PC-9 (cell line): ENCODE results near the gene C8G. TPM values are rescaled to one million over a fixed set of nuclear protein-coding genes. Genes with fewer than 3 reads are reported as not detected.

Source experiments
- BruUV-seq: library from RNA; stranded (reverse); fragments of 400-500 nt; replicated peaks from 2 replicates; lab custom pipeline; 2021; lab: Mats Ljungman, UMichigan
- CTCF ChIA-PET: fragments of 300-600 bp; sonication (Branson Sonifier 250); formaldehyde crosslinking; loops from one replicate; lab custom pipeline; 2022; ENCODE audit warnings: antibody characterized with exemption; lab: Charles Lee
- POLR2A ChIA-PET: fragments of 300-600 bp; sonication (Branson Sonifier 250); formaldehyde crosslinking; loops from one replicate; lab custom pipeline; 2022; ENCODE audit warnings: antibody characterized with exemption; ENCODE audit not compliant: unreplicated experiment; lab: Charles Lee
- DNase-seq, 2 experiments: peaks; one replicate each; pipeline versions ENCODE4 v3.0.0 to v3.0.0-alpha.2; 2015 to 2022; ENCODE audit warnings: mixed read lengths in 1 of 2
- H2AFZ ChIP-seq: fragments of 200-600 bp; sonication (generic); 2 replicates; pipeline ENCODE4 v1.8.1; 2017; ENCODE audit warnings: antibody characterized with exemption
- H3F3A ChIP-seq: fragments of 200-600 bp; sonication (generic); 2 replicates; pipeline ENCODE4 v1.8.1; 2017; ENCODE audit warnings: antibody characterized with exemption, mild to moderate bottlenecking, low read depth; ENCODE audit not compliant: insufficient read depth
- H3K27ac ChIP-seq: fragments of 200-600 bp; sonication (generic); 2 replicates; pipeline ENCODE4 v1.6.1; 2016; ENCODE audit warnings: mixed run types
- H3K27me3 ChIP-seq: fragments of 200-600 bp; sonication (generic); 2 replicates; pipeline ENCODE4 v1.6.1; 2016; ENCODE audit warnings: low read depth, mixed run types; ENCODE audit not compliant: insufficient read depth
- H3K36me3 ChIP-seq: fragments of 200-600 bp; sonication (generic); 2 replicates; pipeline ENCODE4 v1.6.1; 2016; ENCODE audit warnings: low read depth, mixed run types
- H3K4me1 ChIP-seq: fragments of 200-600 bp; sonication (generic); replicated peaks from 2 replicates; pipeline ENCODE4 v1.6.1; 2016; ENCODE audit warnings: mixed run types; ENCODE audit not compliant: insufficient read depth
- H3K4me2 ChIP-seq: fragments of 200-600 bp; sonication (generic); 2 replicates; pipeline ENCODE4 v1.6.1; 2017; ENCODE audit warnings: mixed run types
- H3K4me3 ChIP-seq: fragments of 200-600 bp; sonication (generic); 2 replicates; pipeline ENCODE4 v1.6.1; 2016; ENCODE audit warnings: mixed run types
- H3K79me2 ChIP-seq: fragments of 200-600 bp; sonication (generic); 2 replicates; pipeline ENCODE4 v1.6.1; 2017; ENCODE audit warnings: low read depth, mixed run types
- H3K9me2 ChIP-seq: fragments of 200-600 bp; sonication (generic); 2 replicates; pipeline ENCODE4 v1.8.1; 2017; ENCODE audit warnings: mild to moderate bottlenecking; ENCODE audit not compliant: insufficient read depth
- H3K9me3 ChIP-seq: fragments of 200-600 bp; sonication (generic); 2 replicates; pipeline ENCODE4 v1.8.1; 2016; ENCODE audit warnings: low read depth; ENCODE audit not compliant: insufficient read depth
- H4K20me1 ChIP-seq: fragments of 200-600 bp; sonication (generic); 2 replicates; pipeline ENCODE4 v1.8.1; 2017; ENCODE audit not compliant: insufficient read depth
- CTCF ChIP-seq: fragments of 200-600 bp; sonication (generic); conservative IDR thresholded peaks from 2 replicates; pipeline ENCODE4 v1.6.1; 2017; ENCODE audit warnings: mixed run types, antibody characterized with exemption, mild to moderate bottlenecking, moderate library complexity
- EZH2 ChIP-seq: fragments of 200-600 bp; sonication (generic); IDR thresholded peaks from 2 replicates; pipeline ENCODE4 v1.8.0; 2017; ENCODE audit warnings: antibody characterized with exemption, low read depth
- intact Hi-C: fragments of 100-400 bp; cut with micrococcal nuclease; formaldehyde crosslinking; loops from one replicate; pipeline ENCODE4 v1.10.0; 2022; ENCODE audit not compliant: unreplicated experiment
- total RNA-seq: library from RNA; stranded (reverse); gene quantifications from 2 replicates; pipeline ENCODE4 v1.2.3, GENCODE V29; 2021

The C8G gene
- total RNA-seq, 1 experiment from 2014 or later = 2.3 TPM

- POLR2A ChIA-PET = interaction anchor here (0.7 to 1.0 kb wide), 2 partner anchors 12 to 40 kb away, joined by 3 read pairs; no protein-coding TSS in a partner anchor
- H3K36me3 ChIP-seq = no peaks in the 10 kb centered on the region
- TF ChIP-seq CTCF (no peak), EZH2 (no peak)
- no peaks in the 10 kb centered on the region for H3K79me2 ChIP-seq
- peaks cover 17% of the 10 kb centered on the region for H3K4me1 ChIP-seq
- peaks cover 14% of the 10 kb centered on the region; the same call in 1 of the 2 replicates for H3F3A ChIP-seq
- no peak overlapping the region for H3K27ac ChIP-seq
- CTCF ChIA-PET = interaction anchor here (0.5 kb wide), 1 partner anchor 112 kb away, joined by 3 read pairs; no protein-coding TSS in a partner anchor
- H3K4me3 ChIP-seq = no peak overlapping the region
- H3K9me2 ChIP-seq = no peaks in the 10 kb centered on the region
- DNase-seq = no peak
- H3K27me3 ChIP-seq = no peaks in the 10 kb centered on the region
- H3K9me3 ChIP-seq = no peaks in the 10 kb centered on the region
- H3K4me2 ChIP-seq = no peak overlapping the region
- intact Hi-C loops = no loop called here
- H4K20me1 ChIP-seq = no peaks in the 10 kb centered on the region
- H2AFZ ChIP-seq = no peak overlapping the region
- BruUV-seq = no TSS peak
These were observed 8.1 kb downstream of the C8G start for GRCh38 chr9:136952876-136953770.

- H3F3A ChIP-seq = peaks cover 7% of the 10 kb centered on the region; the same call in 1 of the 2 replicates
- no peak overlapping the region for H2AFZ ChIP-seq
- BruUV-seq = no TSS peak
- DNase-seq = no peak
- H3K4me1 ChIP-seq = peaks cover 10% of the 10 kb centered on the region; the same call in 1 of the 2 replicates
- no peaks in the 10 kb centered on the region for H3K36me3 ChIP-seq
- POLR2A ChIA-PET = interaction anchor here (0.6 to 1.0 kb wide), 2 partner anchors 9 to 11 kb away, joined by 3 to 6 read pairs; no protein-coding TSS in a partner anchor
- H3K27ac ChIP-seq = no peak overlapping the region
- CTCF ChIA-PET = interaction anchor here (0.6 kb wide), 1 partner anchor 242 kb away, joined by 3 read pairs; no protein-coding TSS in a partner anchor
- no peaks in the 10 kb centered on the region for H4K20me1 ChIP-seq
- intact Hi-C loops = no loop called here
- no peaks in the 10 kb centered on the region for H3K79me2 ChIP-seq
- H3K4me2 ChIP-seq = no peak overlapping the region
- H3K27me3 ChIP-seq = no peaks in the 10 kb centered on the region
- no peak for TF ChIP-seq CTCF
- TF ChIP-seq EZH2 = no peak
- no peaks in the 10 kb centered on the region for H3K9me2 ChIP-seq
- H3K4me3 ChIP-seq = no peak overlapping the region
- H3K9me3 ChIP-seq = no peaks in the 10 kb centered on the region
These were observed 8.8 kb downstream of the C8G start for GRCh38 chr9:136953771-136954269.

GRCh38 chr9:136954270-136955083 is 9.4 kb downstream of the C8G start:
- Histone ChIP-seq H4K20me1 (no peaks in the 10 kb centered on the region), H3K9me2 (no peaks in the 10 kb centered on the region), H3K27ac (no peak overlapping the region), H3K4me1 (peaks cover 6% of the 10 kb centered on the region; the same call in 1 of the 2 replicates), H3K36me3 (no peaks in the 10 kb centered on the region), H3K4me2 (no peak overlapping the region), H3K9me3 (no peaks in the 10 kb centered on the region), H3K79me2 (no peaks in the 10 kb centered on the region), H3F3A (peaks cover 5% of the 10 kb centered on the region; the same call in 1 of the 2 replicates), H3K4me3 (no peak overlapping the region), H3K27me3 (no peaks in the 10 kb centered on the region), H2AFZ (no peak overlapping the region)
- DNase-seq = no peak
- ChIA-PET POLR2A (interaction anchor here (0.6 to 1.0 kb wide), 2 partner anchors 8 to 10 kb away, joined by 3 to 6 read pairs; no protein-coding TSS in a partner anchor), CTCF (interaction anchor here (0.6 kb wide), 1 partner anchor 241 kb away, joined by 3 read pairs; no protein-coding TSS in a partner anchor)
- BruUV-seq = no TSS peak
- no peak for TF ChIP-seq CTCF
- no peak for TF ChIP-seq EZH2
- intact Hi-C loops = no loop called here
